Caco-2 (cell line): ENCODE data around the gene FOXF1. TPM values are rescaled to one million over a fixed set of nuclear protein-coding genes. Genes with fewer than 3 reads are reported as not detected.

Experiments used
- BruUV-seq: library from RNA; stranded (reverse); fragments of 400-500 nt; replicated peaks from 2 replicates; lab custom pipeline; 2021; lab: Mats Ljungman, UMichigan
- CTCF ChIA-PET: fragments of 300-600 bp; sonication (Branson Sonifier 250); formaldehyde crosslinking; loops from one replicate; lab custom pipeline; 2022; ENCODE audit warnings: antibody characterized with exemption; lab: Charles Lee
- POLR2A ChIA-PET: fragments of 300-600 bp; sonication (Branson Sonifier 250); formaldehyde crosslinking; loops from one replicate; lab custom pipeline; 2022; ENCODE audit warnings: antibody characterized with exemption; lab: Charles Lee
- DNase-seq, 2 experiments: peaks; one replicate each; pipeline versions ENCODE4 v3.0.0 to v3.0.0-alpha.2; 2020 to 2022
- H3K27me3 ChIP-seq: replicated peaks from 2 replicates; pipeline ENCODE4 v1.6.0; 2011; ENCODE audit warnings: low read length; ENCODE audit not compliant: control insufficient read depth, insufficient read depth
- H3K36me3 ChIP-seq: 2 replicates; pipeline ENCODE4 v1.5.1; 2011; ENCODE audit warnings: low read length; ENCODE audit not compliant: control insufficient read depth, insufficient read depth
- H3K4me1 ChIP-seq: fragments of 250-450 bp; sonication (Bioruptor Pico); 2 replicates; pipeline ENCODE4 v1.5.1; 2020; ENCODE audit warnings: mild to moderate bottlenecking
- H3K4me3 ChIP-seq: 2 replicates; pipeline ENCODE4 v1.5.1; 2011; ENCODE audit warnings: low read depth, mild to moderate bottlenecking, control low read depth, low read length
- H3K9me3 ChIP-seq: fragments of 250-450 bp; sonication (Bioruptor Pico); 2 replicates; pipeline ENCODE4 v1.5.1; 2020; ENCODE audit warnings: mild to moderate bottlenecking, moderate library complexity
- H3K27ac Mint-ChIP-seq: one replicate; pipeline ENCODE4 v1.8.0; 2022; ENCODE audit warnings: mixed read lengths; ENCODE audit not compliant: unreplicated experiment
- H3K27me3 Mint-ChIP-seq: one replicate; pipeline ENCODE4 v1.8.0; 2022; ENCODE audit warnings: mixed read lengths; ENCODE audit not compliant: insufficient read depth, unreplicated experiment
- H3K36me3 Mint-ChIP-seq: one replicate; pipeline ENCODE4 v1.8.0; 2022; ENCODE audit warnings: mild to moderate bottlenecking, mixed read lengths; ENCODE audit not compliant: insufficient read depth, unreplicated experiment
- H3K4me1 Mint-ChIP-seq: one replicate; pipeline ENCODE4 v1.8.0; 2022; ENCODE audit warnings: low read depth, mixed read lengths; ENCODE audit not compliant: unreplicated experiment
- H3K4me3 Mint-ChIP-seq: one replicate; pipeline ENCODE4 v1.8.0; 2022; ENCODE audit warnings: mild to moderate bottlenecking, moderate library complexity, mixed read lengths; ENCODE audit not compliant: unreplicated experiment
- H3K9me3 Mint-ChIP-seq: one replicate; pipeline ENCODE4 v1.8.0; 2022; ENCODE audit warnings: mixed read lengths; ENCODE audit not compliant: unreplicated experiment
- CTCF ChIP-seq, 2 experiments: fragments of 200-600 bp in 1 of 2; IDR thresholded peaks; 1 replicate in 1 of 2; 2 replicates in 1 of 2; pipeline versions ENCODE4 v1.5.1 to v1.8.0; 2011 to 2022; ENCODE audit warnings: antibody characterized with exemption in 1 of 2, control low read depth in 1 of 2, inconsistent platforms in 1 of 2, low read depth in 1 of 2, low read length in 1 of 2, mild to moderate bottlenecking in 1 of 2, moderate library complexity in 1 of 2; ENCODE audit not compliant: insufficient read depth in 1 of 2, severe bottlenecking in 1 of 2, unreplicated experiment in 1 of 2
- intact Hi-C: fragments of 100-400 bp; cut with micrococcal nuclease; formaldehyde crosslinking; loops from one replicate; pipeline ENCODE4 v1.10.0; 2022; ENCODE audit not compliant: unreplicated experiment
- total RNA-seq: library from RNA; stranded (reverse); gene quantifications from 2 replicates; pipeline ENCODE4 v1.2.3, GENCODE V29; 2022

FOXF1 gene
- total RNA-seq, 1 experiment from 2014 or later = 0.09 TPM

- H3K4me1 Mint-ChIP-seq = no peaks in the 10 kb centered on the region
- peaks cover 16% of the 10 kb centered on the region for H3K27me3 Mint-ChIP-seq
- H3K27ac Mint-ChIP-seq = no peak overlapping the region
- Histone ChIP-seq H3K36me3 (no peaks in the 10 kb centered on the region), H3K27me3 (peaks cover 1% of the 10 kb centered on the region; the same call in 1 of the 2 replicates), H3K9me3 (no peaks in the 10 kb centered on the region), H3K4me1 (no peaks in the 10 kb centered on the region), H3K4me3 (no peak overlapping the region)
- intact Hi-C loops = loop anchor here (1.0 kb wide), 1 partner anchor 447 kb away; no protein-coding TSS in a partner anchor
- no TSS peak for BruUV-seq
- TF ChIP-seq CTCF (IDR thresholded peaks at IDR 0.05; ENCODE audit: insufficient read depth in 1 of 2, low read depth in 1 of 2, low read length in 1 of 2, severe bottlenecking in 1 of 2, unreplicated experiment in 1 of 2) = no peak
- no peak for DNase-seq
- H3K9me3 Mint-ChIP-seq = no peaks in the 10 kb centered on the region
- no peak overlapping the region for H3K4me3 Mint-ChIP-seq
- CTCF ChIA-PET = interaction anchor here (0.9 to 2.1 kb wide), 2 partner anchors 180 to 448 kb away, joined by 3 to 5 read pairs; no protein-coding TSS in a partner anchor
- POLR2A ChIA-PET = interaction anchor here (0.6 kb wide), 1 partner anchor 447 kb away, joined by 10 read pairs; no protein-coding TSS in a partner anchor
- no peaks in the 10 kb centered on the region for H3K36me3 Mint-ChIP-seq
Observed at GRCh38 chr16:86520317-86521210, 10.2 kb downstream of the FOXF1 start.

- Histone ChIP-seq H3K36me3 (no peaks in the 10 kb centered on the region), H3K9me3 (no peaks in the 10 kb centered on the region), H3K4me3 (no peak overlapping the region), H3K4me1 (no peaks in the 10 kb centered on the region), H3K27me3 (peaks cover 1% of the 10 kb centered on the region; the same call in 1 of the 2 replicates)
- intact Hi-C loops = no loop called here
- ChIA-PET CTCF (interaction anchor here (0.9 to 2.1 kb wide), 2 partner anchors 181 to 449 kb away, joined by 3 to 5 read pairs; no protein-coding TSS in a partner anchor), POLR2A (interaction anchor here (0.6 kb wide), 1 partner anchor 448 kb away, joined by 10 read pairs; no protein-coding TSS in a partner anchor)
- H3K27me3 Mint-ChIP-seq = peaks cover 19% of the 10 kb centered on the region
- no peaks in the 10 kb centered on the region for H3K9me3 Mint-ChIP-seq
- no TSS peak for BruUV-seq
- no peaks in the 10 kb centered on the region for H3K4me1 Mint-ChIP-seq
- no peak for DNase-seq
- no peak overlapping the region for H3K4me3 Mint-ChIP-seq
- no peaks in the 10 kb centered on the region for H3K36me3 Mint-ChIP-seq
- H3K27ac Mint-ChIP-seq = no peak overlapping the region
- TF ChIP-seq CTCF (IDR thresholded peaks at IDR 0.05; ENCODE audit: insufficient read depth in 1 of 2, low read depth in 1 of 2, low read length in 1 of 2, severe bottlenecking in 1 of 2, unreplicated experiment in 1 of 2) = no peak
Observed at GRCh38 chr16:86521236-86522197, 11.2 kb downstream of the FOXF1 start.
